Measurements from ENCODE around the gene APAF1. TPM values are rescaled to one million over a fixed set of nuclear protein-coding genes. Genes with fewer than 3 reads are reported as not detected.
"Not testable (repeated sequence)": the region's sequence is repeated elsewhere in the genome, so short reads cannot be mapped to it uniquely, and the experiment has no call there.

Gene APAF1
- total and polyA plus RNA-seq, 8 donors, result 4.4 to 93.9 (median 18.5) TPM

- no peaks in the 10 kb centered on the region for H3K36me3 ChIP-seq
- H3K4me1 ChIP-seq, result no peaks in the 10 kb centered on the region
- WGBS, 5 donors, result 77 to 87% (median 84%) methylated on average over 5 of the region's 5 CpGs
- no peak for DNase-seq
- intact Hi-C loops (cut with DNase I; ENCODE audit: low total_unique reads), result no loop called here
- TF ChIP-seq EP300 (IDR thresholded peaks at IDR 0.05), result no peak
- TF ChIP-seq CTCF (IDR thresholded peaks at IDR 0.05), result no peak
- no peak for TF ChIP-seq POLR2A (IDR thresholded peaks at IDR 0.05)
- TF ChIP-seq POLR2AphosphoS5 (IDR thresholded peaks at IDR 0.05), result no peak
- no peaks in the 10 kb centered on the region for H3K27me3 ChIP-seq
- H3K9me3 ChIP-seq, result no peaks in the 10 kb centered on the region
- no peak overlapping the region for H3K27ac ChIP-seq
- H3K4me3 ChIP-seq, result no peak overlapping the region
Measured at GRCh38 chr12:98752726-98753125, 107.6 kb downstream of the APAF1 start.

- Histone ChIP-seq H3K4me3 (no peak overlapping the region), H3K4me1 (no peaks in the 10 kb centered on the region), H3K9me3 (no peaks in the 10 kb centered on the region), H3K36me3 (no peaks in the 10 kb centered on the region), H3K27ac (no peak overlapping the region), H3K27me3 (no peaks in the 10 kb centered on the region)
- 40 to 62% (median 47%) methylated on average over 4 to 5 of the region's 5 CpGs for WGBS, 5 donors
- intact Hi-C loops (cut with DNase I; ENCODE audit: low total_unique reads), result no loop called here
- DNase-seq, result peak in 1 of 2 donors; percentile 22
- TF ChIP-seq CTCF (IDR thresholded peaks at IDR 0.05) (no peak), POLR2AphosphoS5 (IDR thresholded peaks at IDR 0.05) (no peak), POLR2A (IDR thresholded peaks at IDR 0.05) (no peak), EP300 (IDR thresholded peaks at IDR 0.05) (no peak)
Measured at GRCh38 chr12:98754095-98754494, 109.0 kb downstream of the APAF1 start.

GRCh38 chr12:98755855-98756254, 110.8 kb downstream of the APAF1 start:
- H3K27ac ChIP-seq; intact Hi-C loops (cut with DNase I; ENCODE audit: low total_unique reads); H3K36me3 ChIP-seq; DNase-seq; H3K27me3 ChIP-seq; H3K9me3 ChIP-seq; H3K4me3 ChIP-seq; H3K4me1 ChIP-seq: not testable (repeated sequence)
- WGBS, 5 donors, result 87 to 94% (median 91%) methylated on average over 5 of the region's 5 CpGs

- TF ChIP-seq POLR2A (IDR thresholded peaks at IDR 0.05), result no peak
- 58 to 91% (median 65%) methylated on average over 3 to 4 of the region's 4 CpGs for WGBS, 5 donors
- Histone ChIP-seq H3K27ac (no peak overlapping the region), H3K36me3 (no peaks in the 10 kb centered on the region), H3K4me3 (no peak overlapping the region), H3K9me3 (no peaks in the 10 kb centered on the region), H3K4me1 (no peaks in the 10 kb centered on the region), H3K27me3 (no peaks in the 10 kb centered on the region)
- DNase-seq, result no peak
- intact Hi-C loops (cut with DNase I; ENCODE audit: low total_unique reads), result no loop called here
Measured at GRCh38 chr12:98757455-98757854, 112.4 kb downstream of the APAF1 start.

GRCh38 chr12:98758331-98758730, 113.2 kb downstream of the APAF1 start:
- Histone ChIP-seq H3K36me3 (no peaks in the 10 kb centered on the region), H3K27ac (no peak overlapping the region), H3K27me3 (no peaks in the 10 kb centered on the region), H3K4me3 (no peak overlapping the region), H3K4me1 (no peaks in the 10 kb centered on the region), H3K9me3 (no peaks in the 10 kb centered on the region)
- intact Hi-C loops (cut with DNase I; ENCODE audit: low total_unique reads), result no loop called here
- no peak for DNase-seq
- no peak for TF ChIP-seq EP300 (IDR thresholded peaks at IDR 0.05)
- TF ChIP-seq POLR2A (IDR thresholded peaks at IDR 0.05), result no peak
- TF ChIP-seq CTCF (IDR thresholded peaks at IDR 0.05), result no peak
- TF ChIP-seq POLR2AphosphoS5 (IDR thresholded peaks at IDR 0.05), result no peak
- WGBS, 5 donors, result 46 to 84% (median 75%) methylated on average over 3 of the region's 3 CpGs
